SU-DHL-6 (cell line): ENCODE data around the gene RTP4.

ENCODE experiments used
- H2AFZ ChIP-seq: fragments of 200-600 bp; sonication (generic); 2 replicates; pipeline ENCODE4 v1.6.1; 2014; ENCODE audit warnings: low read depth, mild to moderate bottlenecking, moderate library complexity, mixed read lengths, antibody characterized with exemption, low read length; ENCODE audit not compliant: severe bottlenecking
- H3F3A ChIP-seq: fragments of 200-600 bp; shearing (Covaris generic); 2 replicates; pipeline ENCODE4 v1.6.0; 2016; ENCODE audit warnings: antibody characterized with exemption, mild to moderate bottlenecking; ENCODE audit not compliant: insufficient read depth
- H3K27ac ChIP-seq: fragments of 200-600 bp; sonication (generic); 2 replicates; pipeline ENCODE4 v1.5.1; 2016; ENCODE audit warnings: low read depth, mild to moderate bottlenecking, low read length, moderate library complexity, mixed read lengths
- H3K27me3 ChIP-seq: fragments of 200-600 bp; sonication (generic), shearing (Covaris generic); 2 replicates; pipeline ENCODE4 v1.6.0; 2014; ENCODE audit warnings: mild to moderate bottlenecking, low read length
- H3K36me3 ChIP-seq: fragments of 200-600 bp; sonication (generic); 2 replicates; pipeline ENCODE4 v1.6.1; 2014; ENCODE audit warnings: mild to moderate bottlenecking, low read length, mixed read lengths
- H3K4me2 ChIP-seq: fragments of 300-600, 200-600 bp; shearing (Covaris generic), sonication (generic); 2 replicates; pipeline ENCODE4 v1.6.0; 2014; ENCODE audit warnings: low read length, low read depth, mild to moderate bottlenecking; ENCODE audit not compliant: poor library complexity, severe bottlenecking
- H3K4me3 ChIP-seq: fragments of 200-600 bp; sonication (generic); 2 replicates; pipeline ENCODE4 v1.5.1; 2014; ENCODE audit warnings: antibody characterized with exemption, low read length, mild to moderate bottlenecking, mixed read lengths; ENCODE audit not compliant: insufficient read depth, poor library complexity, severe bottlenecking
- H3K79me2 ChIP-seq: fragments of 200-600 bp; sonication (generic); 2 replicates; pipeline ENCODE4 v1.6.1; 2014; ENCODE audit warnings: mild to moderate bottlenecking, low read length, moderate library complexity; ENCODE audit not compliant: insufficient read depth
- H3K9ac ChIP-seq: fragments of 200-600 bp; sonication (generic); 2 replicates; pipeline ENCODE4 v1.7.0; 2014; ENCODE audit warnings: mild to moderate bottlenecking, low read length
- H3K9me2 ChIP-seq: fragments of 200-600 bp; sonication (generic); replicated peaks from 2 replicates; pipeline ENCODE4 v1.6.1; 2014; ENCODE audit warnings: low read length; ENCODE audit not compliant: insufficient read depth
- H3K9me3 ChIP-seq: fragments of 200-600 bp; sonication (generic); 2 replicates; pipeline ENCODE4 v1.6.1; 2014; ENCODE audit warnings: low read length, mixed read lengths; ENCODE audit not compliant: insufficient read depth
- H4K20me1 ChIP-seq: fragments of 200-600 bp; sonication (generic); 2 replicates; pipeline ENCODE4 v1.6.1; 2014; ENCODE audit warnings: low read depth, mild to moderate bottlenecking, antibody characterized with exemption, low read length, moderate library complexity, mixed read lengths
- EZH2phosphoT487 ChIP-seq: fragments of 200-600 bp; sonication (generic), shearing (Covaris generic); conservative IDR thresholded peaks from 2 replicates; pipeline ENCODE4 v1.6.1; 2018; ENCODE audit warnings: mild to moderate bottlenecking, antibody characterized with exemption, low read length, moderate library complexity, mixed read lengths
- TF ChIP-seq, protein P1 (sequence below): fragments of 200-600 bp; sonication (generic); IDR thresholded peaks from one replicate; pipeline ENCODE4 v1.5.1; 2017; ENCODE audit warnings: antibody characterized with exemption, mild to moderate bottlenecking, low read length, moderate library complexity; ENCODE audit not compliant: insufficient read depth, poor library complexity, severe bottlenecking

The RTP4 gene

DNA sequence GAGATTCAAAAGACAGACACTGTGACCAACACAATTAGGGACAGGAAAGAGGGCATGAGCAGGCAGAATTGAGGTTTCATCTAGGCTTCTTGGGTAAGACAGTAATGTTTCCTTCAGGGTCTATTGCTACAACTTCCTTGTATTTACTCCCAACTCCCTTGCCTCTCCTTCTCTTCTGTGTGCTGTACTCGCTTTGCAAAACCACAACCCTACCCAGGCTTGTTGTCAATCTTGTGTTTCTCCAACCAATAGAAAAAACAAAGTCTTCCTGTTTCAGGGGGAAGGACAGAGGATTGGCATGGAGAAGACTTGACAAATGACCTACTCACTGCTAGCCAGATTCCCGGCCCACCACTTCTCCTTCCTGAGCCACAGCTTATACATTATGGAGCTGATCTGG is 40.3 kb upstream of the RTP4 start:
- TF ChIP-seq EZH2phosphoT487 = no peak
- TF ChIP-seq, protein P1, sequence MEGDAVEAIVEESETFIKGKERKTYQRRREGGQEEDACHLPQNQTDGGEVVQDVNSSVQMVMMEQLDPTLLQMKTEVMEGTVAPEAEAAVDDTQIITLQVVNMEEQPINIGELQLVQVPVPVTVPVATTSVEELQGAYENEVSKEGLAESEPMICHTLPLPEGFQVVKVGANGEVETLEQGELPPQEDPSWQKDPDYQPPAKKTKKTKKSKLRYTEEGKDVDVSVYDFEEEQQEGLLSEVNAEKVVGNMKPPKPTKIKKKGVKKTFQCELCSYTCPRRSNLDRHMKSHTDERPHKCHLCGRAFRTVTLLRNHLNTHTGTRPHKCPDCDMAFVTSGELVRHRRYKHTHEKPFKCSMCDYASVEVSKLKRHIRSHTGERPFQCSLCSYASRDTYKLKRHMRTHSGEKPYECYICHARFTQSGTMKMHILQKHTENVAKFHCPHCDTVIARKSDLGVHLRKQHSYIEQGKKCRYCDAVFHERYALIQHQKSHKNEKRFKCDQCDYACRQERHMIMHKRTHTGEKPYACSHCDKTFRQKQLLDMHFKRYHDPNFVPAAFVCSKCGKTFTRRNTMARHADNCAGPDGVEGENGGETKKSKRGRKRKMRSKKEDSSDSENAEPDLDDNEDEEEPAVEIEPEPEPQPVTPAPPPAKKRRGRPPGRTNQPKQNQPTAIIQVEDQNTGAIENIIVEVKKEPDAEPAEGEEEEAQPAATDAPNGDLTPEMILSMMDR = no peak
- no peaks in the 10 kb centered on the region for H3K79me2 ChIP-seq
- H3K27ac ChIP-seq = no peak overlapping the region

DNA sequence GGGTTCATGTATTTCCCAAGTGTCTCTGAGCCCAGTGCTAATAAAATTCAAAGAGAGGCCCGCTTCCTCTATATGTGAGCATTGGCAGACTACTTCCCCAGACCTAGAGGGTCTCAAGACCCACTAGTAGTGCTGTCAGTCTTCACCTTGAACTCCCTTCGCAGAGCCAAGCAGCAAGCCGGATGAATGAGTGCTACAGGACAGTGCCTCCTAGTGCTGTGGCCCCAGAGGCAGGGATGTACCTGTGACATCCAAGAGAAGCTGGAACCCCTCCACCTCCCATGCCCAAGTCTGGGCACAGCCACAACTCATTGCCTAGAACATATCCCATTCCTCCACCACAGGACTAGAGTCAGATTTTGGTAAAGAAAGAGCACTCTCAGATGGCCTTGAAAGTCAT is 39.5 kb upstream of the RTP4 start:
- Histone ChIP-seq H3K4me3 (no peak overlapping the region), H3F3A (no peaks in the 10 kb centered on the region), H3K27me3 (no peaks in the 10 kb centered on the region), H3K27ac (no peak overlapping the region), H3K9me3 (no peaks in the 10 kb centered on the region), H3K79me2 (no peaks in the 10 kb centered on the region), H2AFZ (no peak overlapping the region), H3K4me2 (no peak overlapping the region), H3K9ac (no peak overlapping the region), H3K36me3 (no peaks in the 10 kb centered on the region), H4K20me1 (no peaks in the 10 kb centered on the region), H3K9me2 (no peaks in the 10 kb centered on the region)
- no peak for TF ChIP-seq EZH2phosphoT487
- TF ChIP-seq, protein P1 = no peak

More for the DNA sequence above, 40.3 kb upstream of the RTP4 start:
- H2AFZ ChIP-seq = no peak overlapping the region
- no peaks in the 10 kb centered on the region for H3K27me3 ChIP-seq
- H3K9ac ChIP-seq = no peak overlapping the region
- H3F3A ChIP-seq = no peaks in the 10 kb centered on the region
- no peak overlapping the region for H3K4me2 ChIP-seq
- H4K20me1 ChIP-seq = no peaks in the 10 kb centered on the region
- no peaks in the 10 kb centered on the region for H3K36me3 ChIP-seq
- no peak overlapping the region for H3K4me3 ChIP-seq
- H3K9me2 ChIP-seq = no peaks in the 10 kb centered on the region
- no peaks in the 10 kb centered on the region for H3K9me3 ChIP-seq

DNA sequence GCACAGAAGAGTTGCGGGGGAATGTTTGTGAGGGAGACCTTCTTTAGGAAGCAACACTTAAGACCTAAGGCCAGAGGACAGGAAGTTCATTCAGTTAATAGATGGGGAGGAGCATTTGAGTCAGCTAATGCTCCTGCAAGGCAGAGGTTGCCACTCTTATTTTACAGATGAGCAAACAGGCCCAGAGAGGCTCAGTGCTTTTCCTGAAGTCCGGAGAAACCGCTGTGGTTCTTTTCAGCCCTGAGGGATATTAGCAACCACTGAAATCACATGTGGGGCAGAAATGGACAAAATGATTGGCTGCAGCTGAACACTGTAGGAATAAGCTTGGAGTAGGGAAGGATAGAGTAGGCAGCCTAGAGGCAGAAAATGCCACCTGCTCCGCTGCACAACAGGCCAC is 33.3 kb upstream of the RTP4 start:
- H3K79me2 ChIP-seq = no peaks in the 10 kb centered on the region
- H3K9me2 ChIP-seq = no peaks in the 10 kb centered on the region
- H2AFZ ChIP-seq = no peak overlapping the region
- H3K36me3 ChIP-seq = no peaks in the 10 kb centered on the region
- no peak overlapping the region for H3K4me3 ChIP-seq
- TF ChIP-seq, protein P1 = no peak
- TF ChIP-seq EZH2phosphoT487 = no peak
- H3K27me3 ChIP-seq = no peaks in the 10 kb centered on the region
- H3K27ac ChIP-seq = no peak overlapping the region
- no peaks in the 10 kb centered on the region for H3F3A ChIP-seq
- H3K9me3 ChIP-seq = no peaks in the 10 kb centered on the region
- no peaks in the 10 kb centered on the region for H4K20me1 ChIP-seq
- no peak overlapping the region for H3K4me2 ChIP-seq
- no peak overlapping the region for H3K9ac ChIP-seq

DNA sequence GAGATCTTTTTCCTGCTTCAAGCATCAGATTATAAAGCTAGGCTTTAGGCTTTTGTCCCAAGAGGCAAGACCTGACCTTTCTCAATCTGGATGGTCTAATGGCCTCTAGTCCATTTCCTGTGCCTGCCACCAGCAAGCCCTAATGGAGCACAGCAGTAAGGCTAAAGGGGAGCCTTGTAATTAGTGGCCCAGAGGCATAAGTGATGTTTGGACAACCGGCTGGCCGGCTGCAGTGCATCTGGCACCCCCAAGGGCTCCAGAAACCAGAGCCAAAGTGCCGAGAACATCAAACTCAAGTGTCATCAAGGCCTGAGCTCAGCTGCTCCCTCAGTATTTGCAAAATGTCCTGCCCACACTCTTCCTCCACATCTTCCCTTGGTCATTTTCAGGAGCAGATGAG is 31.9 kb upstream of the RTP4 start:
- Histone ChIP-seq H3K9me3 (no peaks in the 10 kb centered on the region), H3F3A (no peaks in the 10 kb centered on the region), H3K9ac (no peak overlapping the region), H3K4me3 (no peak overlapping the region), H2AFZ (no peak overlapping the region), H3K36me3 (no peaks in the 10 kb centered on the region), H3K4me2 (no peak overlapping the region), H4K20me1 (no peaks in the 10 kb centered on the region), H3K27ac (no peak overlapping the region), H3K79me2 (no peaks in the 10 kb centered on the region), H3K27me3 (no peaks in the 10 kb centered on the region), H3K9me2 (no peaks in the 10 kb centered on the region)
- TF ChIP-seq, protein P1 = no peak
- TF ChIP-seq EZH2phosphoT487 = no peak
